22Rv1 (cell line): Measurements from ENCODE around the gene NR4A3.

Source experiments
- H3K27ac ChIP-seq: fragments of 450-650 bp; 2 replicates; pipeline ENCODE4 v1.5.1; 2017
- ZFX ChIP-seq: fragments of 450-650 bp; IDR thresholded peaks from 2 replicates; pipeline ENCODE4 v1.6.1; 2017; ENCODE audit warnings: antibody characterized with exemption, borderline replicate concordance
- TF ChIP-seq, protein P1 (sequence below): fragments of 450-650 bp; IDR thresholded peaks from 2 replicates; pipeline ENCODE4 v1.5.1; 2017; ENCODE audit warnings: mild to moderate bottlenecking

The NR4A3 gene

DNA sequence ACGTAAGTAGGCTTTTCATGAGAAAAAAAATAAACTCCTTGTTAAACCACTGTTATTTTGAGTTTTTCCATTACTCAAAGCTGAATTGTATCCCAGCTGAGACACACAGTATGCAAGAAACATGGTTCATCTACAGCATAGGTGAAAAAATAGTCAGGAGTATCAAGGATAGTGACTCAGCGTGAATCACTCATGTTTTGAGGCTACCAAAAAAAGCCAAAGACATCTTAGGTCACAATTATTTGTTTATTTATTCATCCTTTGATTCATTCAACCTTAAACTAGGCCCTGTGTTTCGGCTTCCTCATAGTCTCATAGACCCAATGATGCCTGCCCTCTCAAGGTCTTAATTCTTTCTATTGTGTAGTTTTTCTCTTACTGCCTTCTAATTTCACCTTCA is 51.8 kb downstream of the NR4A3 start:
- H3K27ac ChIP-seq = no peak overlapping the region
- TF ChIP-seq, protein P1, sequence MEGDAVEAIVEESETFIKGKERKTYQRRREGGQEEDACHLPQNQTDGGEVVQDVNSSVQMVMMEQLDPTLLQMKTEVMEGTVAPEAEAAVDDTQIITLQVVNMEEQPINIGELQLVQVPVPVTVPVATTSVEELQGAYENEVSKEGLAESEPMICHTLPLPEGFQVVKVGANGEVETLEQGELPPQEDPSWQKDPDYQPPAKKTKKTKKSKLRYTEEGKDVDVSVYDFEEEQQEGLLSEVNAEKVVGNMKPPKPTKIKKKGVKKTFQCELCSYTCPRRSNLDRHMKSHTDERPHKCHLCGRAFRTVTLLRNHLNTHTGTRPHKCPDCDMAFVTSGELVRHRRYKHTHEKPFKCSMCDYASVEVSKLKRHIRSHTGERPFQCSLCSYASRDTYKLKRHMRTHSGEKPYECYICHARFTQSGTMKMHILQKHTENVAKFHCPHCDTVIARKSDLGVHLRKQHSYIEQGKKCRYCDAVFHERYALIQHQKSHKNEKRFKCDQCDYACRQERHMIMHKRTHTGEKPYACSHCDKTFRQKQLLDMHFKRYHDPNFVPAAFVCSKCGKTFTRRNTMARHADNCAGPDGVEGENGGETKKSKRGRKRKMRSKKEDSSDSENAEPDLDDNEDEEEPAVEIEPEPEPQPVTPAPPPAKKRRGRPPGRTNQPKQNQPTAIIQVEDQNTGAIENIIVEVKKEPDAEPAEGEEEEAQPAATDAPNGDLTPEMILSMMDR = no peak
- TF ChIP-seq ZFX = no peak

DNA sequence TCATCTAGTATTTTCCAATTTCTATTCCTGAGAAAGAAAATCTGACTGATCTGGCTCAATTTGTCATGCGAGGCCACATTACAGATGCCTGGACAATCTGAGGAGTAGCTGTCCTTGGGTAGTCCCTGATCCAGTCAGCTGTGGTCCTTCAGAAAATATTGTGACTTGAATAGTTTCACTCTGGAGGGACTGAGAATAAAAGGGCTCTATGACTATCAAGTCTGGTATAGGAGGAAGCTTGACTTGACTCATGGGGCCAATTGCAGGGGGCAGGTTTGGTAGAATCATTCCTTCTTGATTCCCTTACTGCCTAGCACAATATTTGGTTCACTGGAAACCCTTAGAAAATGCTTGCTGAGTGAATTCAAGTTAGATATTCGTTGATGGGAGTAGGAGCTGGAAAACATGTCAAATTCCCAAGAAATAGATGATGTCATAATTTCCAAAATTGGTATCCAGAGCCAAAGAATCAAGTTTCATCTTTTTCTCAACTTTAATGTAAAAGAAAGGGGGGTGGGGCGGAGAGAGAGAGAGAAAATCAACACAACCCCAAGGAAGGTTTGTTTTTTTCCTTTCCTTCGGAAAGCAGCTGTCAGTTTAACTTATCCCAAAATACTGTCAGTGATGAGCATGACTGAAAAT is 52.4 kb downstream of the NR4A3 start:
- H3K27ac ChIP-seq = no peak overlapping the region
- TF ChIP-seq ZFX = no peak
- TF ChIP-seq, protein P1 = no peak

DNA sequence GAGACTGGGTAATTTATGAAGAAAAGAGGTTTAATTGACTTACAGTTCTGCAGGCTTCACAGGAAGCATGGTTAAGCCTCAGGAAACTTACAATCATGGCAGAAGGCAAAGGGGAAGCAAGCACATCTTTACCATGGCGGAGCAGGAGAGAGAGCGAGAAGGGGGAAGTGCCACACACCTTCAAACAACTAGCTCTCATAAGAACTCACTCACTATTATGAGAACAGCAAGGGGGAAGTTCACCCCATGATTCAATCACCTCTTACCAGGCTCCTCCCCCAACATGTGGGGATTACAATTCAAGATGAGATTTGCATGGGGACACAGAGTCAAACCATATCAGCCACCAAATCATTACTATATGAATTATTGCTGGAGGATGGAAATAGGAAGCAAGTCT is 54.5 kb downstream of the NR4A3 start:
- TF ChIP-seq, protein P1 = no peak
- TF ChIP-seq ZFX = no peak
- no peak overlapping the region for H3K27ac ChIP-seq

DNA sequence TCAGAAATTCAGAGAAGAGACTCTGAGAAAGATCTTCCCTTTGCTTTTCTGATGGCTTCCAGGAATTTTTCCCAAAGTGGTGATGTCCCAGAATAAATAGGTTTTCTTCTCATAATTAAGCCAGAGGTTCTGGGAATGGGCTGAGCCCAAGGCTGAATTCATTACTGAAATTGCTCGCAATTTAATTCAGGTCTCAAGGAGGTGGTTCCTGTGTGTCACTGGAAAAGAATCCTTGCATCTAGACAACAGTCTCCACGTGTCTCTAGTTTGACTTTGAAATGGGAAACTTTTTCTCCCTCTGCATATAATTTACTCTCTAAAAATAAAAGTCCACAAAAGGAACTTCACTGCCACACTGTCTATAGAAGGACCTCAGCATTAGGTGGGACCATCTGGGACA is 57.0 kb downstream of the NR4A3 start:
- H3K27ac ChIP-seq = no peak overlapping the region
- TF ChIP-seq, protein P1 = no peak
- TF ChIP-seq ZFX = no peak

DNA sequence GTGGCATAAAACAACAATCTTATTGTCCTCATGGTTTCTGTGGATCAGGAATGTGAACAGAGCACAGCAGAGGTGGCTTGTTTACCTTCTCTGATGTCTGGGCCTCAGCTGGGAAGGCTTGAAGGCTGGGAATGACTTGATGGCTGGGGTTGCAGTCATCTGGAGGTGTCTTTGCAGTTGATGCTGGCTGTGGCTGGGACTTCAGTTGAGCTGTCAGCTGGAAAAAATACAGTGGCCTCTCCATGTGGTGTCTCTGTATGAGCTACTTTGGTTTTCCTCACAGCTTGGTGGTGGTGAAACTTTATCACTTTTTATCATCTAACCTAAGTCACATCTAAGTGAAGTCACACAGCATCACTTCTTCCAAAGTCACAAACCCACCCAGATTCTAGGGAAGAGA is 60.1 kb downstream of the NR4A3 start:
- no peak overlapping the region for H3K27ac ChIP-seq
- TF ChIP-seq, protein P1 = no peak
- TF ChIP-seq ZFX = no peak

DNA sequence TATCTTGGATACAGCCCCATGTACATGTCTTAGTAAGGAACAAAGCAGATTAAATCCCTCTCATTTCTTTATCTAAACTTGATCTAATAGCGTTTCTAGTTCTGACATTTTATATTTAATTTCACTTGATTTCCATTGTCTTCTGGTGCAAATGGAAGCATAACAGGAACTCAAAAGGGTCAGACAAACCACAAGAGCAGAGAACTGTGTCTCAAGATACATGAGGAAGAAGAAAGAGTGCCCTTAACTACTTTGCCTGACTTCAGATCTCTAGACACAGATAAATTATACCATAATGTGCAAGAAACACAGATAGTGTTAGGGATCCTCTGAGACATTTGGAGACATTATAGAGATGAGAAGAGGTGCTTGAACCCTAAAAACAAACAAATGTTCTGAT is 64.1 kb downstream of the NR4A3 start:
- no peak overlapping the region for H3K27ac ChIP-seq
- TF ChIP-seq ZFX = no peak
- TF ChIP-seq, protein P1 = no peak

DNA sequence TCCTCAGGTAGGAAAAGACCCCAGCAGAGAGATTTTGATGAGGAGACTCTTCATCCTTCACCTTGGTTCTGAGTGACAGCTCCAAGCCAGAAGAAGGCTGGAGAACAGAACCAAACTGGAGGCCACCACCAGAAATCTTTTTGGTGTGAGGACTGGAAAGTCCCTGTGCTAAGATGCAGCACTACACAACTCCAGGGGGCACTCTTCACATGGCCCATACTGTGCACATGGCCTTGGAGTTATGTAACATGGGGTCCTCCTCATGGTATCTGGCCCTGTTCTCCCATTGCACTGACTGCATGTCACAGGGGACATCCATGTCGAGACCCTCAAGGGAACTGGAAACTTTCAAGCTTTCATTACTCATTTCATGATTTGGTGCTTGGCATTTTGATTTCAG is 67.4 kb downstream of the NR4A3 start:
- H3K27ac ChIP-seq = no peak overlapping the region
- TF ChIP-seq, protein P1 = no peak
- no peak for TF ChIP-seq ZFX
